GM12865 (cell line): ENCODE measurements around the gene ING2.

Experiments
- DNase-seq: peaks from one replicate; pipeline ENCODE4 v3.0.0; 2010; ENCODE audit warnings: low read depth
- H3K4me3 ChIP-seq: 2 replicates; pipeline ENCODE4 v1.5.1; 2011; ENCODE audit warnings: mild to moderate bottlenecking, low read depth, low read length, control low read depth
- CTCF ChIP-seq: IDR thresholded peaks from 2 replicates; pipeline ENCODE4 v1.5.1; 2011; ENCODE audit warnings: low read length, control low read depth, low read depth, inconsistent platforms; ENCODE audit not compliant: insufficient read depth; ENCODE audit errors: missing control alignments

The ING2 gene

GRCh38 chr4:183556947-183557346 lies 52.1 kb downstream of the ING2 start:
- no peak for TF ChIP-seq CTCF
- no peak for DNase-seq
- no peak overlapping the region for H3K4me3 ChIP-seq

GRCh38 chr4:183557611-183558010 lies 52.8 kb downstream of the ING2 start:
- no peak overlapping the region for H3K4me3 ChIP-seq
- no peak for TF ChIP-seq CTCF
- no peak for DNase-seq

GRCh38 chr4:183558873-183559272 lies 54.0 kb downstream of the ING2 start:
- no peak for TF ChIP-seq CTCF
- DNase-seq: no peak
- H3K4me3 ChIP-seq: no peak overlapping the region

GRCh38 chr4:183561905-183562304 lies 57.0 kb downstream of the ING2 start:
- H3K4me3 ChIP-seq: no peak overlapping the region
- TF ChIP-seq CTCF: no peak
- no peak for DNase-seq
